ENCODE data around the gene MEI1. TPM values are rescaled to one million over a fixed set of nuclear protein-coding genes. Genes with fewer than 3 reads are reported as not detected.

Gene MEI1
- total RNA-seq, 1 experiment from 2014 or later: 0.35 TPM

DNA sequence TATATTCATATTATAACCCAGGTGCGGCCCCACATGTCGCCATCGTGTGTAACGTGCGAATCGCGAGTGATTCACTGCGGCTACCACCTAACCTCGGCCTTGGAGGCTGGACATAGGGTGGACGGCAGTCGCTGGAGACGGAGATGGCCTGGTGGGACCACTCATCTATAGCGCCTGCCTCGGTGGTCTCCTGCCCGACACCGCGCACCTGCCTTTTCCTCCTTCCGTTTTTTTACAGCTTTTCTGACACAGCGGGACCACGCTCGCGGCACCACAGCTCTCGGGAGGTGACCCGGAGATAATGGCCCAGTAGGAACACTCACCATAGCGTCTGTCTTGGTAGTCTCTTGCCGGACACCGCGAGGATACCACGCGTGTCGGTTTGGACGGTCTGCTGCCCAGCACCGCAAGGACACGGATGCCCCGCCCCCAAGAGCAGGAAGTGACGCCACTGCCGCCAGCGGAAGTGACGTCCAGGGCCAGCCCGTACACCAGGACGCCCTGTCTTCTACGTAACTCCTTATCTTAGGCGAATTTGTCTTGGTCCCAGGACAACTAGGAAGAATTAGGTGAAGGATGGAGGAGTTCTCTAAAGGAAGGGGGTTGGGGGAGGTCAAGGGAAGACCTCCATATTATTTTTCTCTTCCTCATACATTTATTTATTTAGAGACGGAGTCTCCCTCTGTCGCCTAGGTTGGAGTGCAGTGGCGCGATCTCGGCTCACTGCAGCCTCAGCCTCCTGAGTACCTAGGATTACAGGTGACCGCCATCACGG, 17.1 kb upstream of the MEI1 start (continued):
- peak; percentile 94 for TF ChIP-seq CREM (CRISPR knock-in tag; IDR thresholded peaks at IDR 0.05)
- TF ChIP-seq, protein P1, sequence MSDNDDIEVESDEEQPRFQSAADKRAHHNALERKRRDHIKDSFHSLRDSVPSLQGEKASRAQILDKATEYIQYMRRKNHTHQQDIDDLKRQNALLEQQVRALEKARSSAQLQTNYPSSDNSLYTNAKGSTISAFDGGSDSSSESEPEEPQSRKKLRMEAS (CRISPR knock-in tag; IDR thresholded peaks at IDR 0.05): peak; percentile 60
- peak; percentile 35; the same call in 1 of the 2 replicates for TF ChIP-seq NFE2L1 (CRISPR knock-in tag; IDR thresholded peaks at IDR 0.05)

DNA sequence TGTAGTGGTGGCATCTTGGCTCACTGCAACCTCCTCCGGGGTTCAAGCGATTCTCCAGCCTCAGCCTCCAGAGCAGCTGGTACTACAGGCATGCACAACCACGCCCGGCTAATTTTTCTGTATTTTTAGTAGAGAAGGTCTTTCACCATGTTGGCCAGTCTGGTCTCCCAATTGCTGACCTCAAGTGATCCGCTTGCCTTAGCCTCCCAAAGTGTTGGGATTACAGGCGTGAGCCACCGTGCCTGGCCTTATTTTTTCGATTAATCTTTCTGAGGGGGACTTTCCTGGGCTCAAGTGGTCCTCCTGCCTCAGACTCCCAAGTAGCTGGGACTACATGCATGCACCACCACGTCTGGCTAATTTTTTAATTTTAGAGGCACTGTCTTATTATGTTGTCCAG, 16.3 kb upstream of the MEI1 start:
- no peak for DNase-seq (ENCODE audit: low spot score)
- Mint-ChIP-seq H3K27me3 (ENCODE audit: low read depth) (no peaks in the 10 kb centered on the region), H3K36me3 (peaks cover 24% of the 10 kb centered on the region), H3K9me3 (no peaks in the 10 kb centered on the region), H3K27ac (peak overlapping the region; percentile 98), H3K4me3 (peak overlapping the region; percentile 98), H3K4me1 (peaks cover 10% of the 10 kb centered on the region)
- POLR2A ChIA-PET: no interaction called here
- CTCF ChIA-PET: interaction anchor here (1.2 kb wide), 1 partner anchor 14 kb away, joined by 5 read pairs; no protein-coding TSS in a partner anchor
- no peak for TF ChIP-seq ATF1 (CRISPR knock-in tag; IDR thresholded peaks at IDR 0.05)
- TF ChIP-seq ZNF263 (CRISPR knock-in tag; IDR thresholded peaks at IDR 0.05; ENCODE audit: low read depth): no peak
- TF ChIP-seq, protein P2, sequence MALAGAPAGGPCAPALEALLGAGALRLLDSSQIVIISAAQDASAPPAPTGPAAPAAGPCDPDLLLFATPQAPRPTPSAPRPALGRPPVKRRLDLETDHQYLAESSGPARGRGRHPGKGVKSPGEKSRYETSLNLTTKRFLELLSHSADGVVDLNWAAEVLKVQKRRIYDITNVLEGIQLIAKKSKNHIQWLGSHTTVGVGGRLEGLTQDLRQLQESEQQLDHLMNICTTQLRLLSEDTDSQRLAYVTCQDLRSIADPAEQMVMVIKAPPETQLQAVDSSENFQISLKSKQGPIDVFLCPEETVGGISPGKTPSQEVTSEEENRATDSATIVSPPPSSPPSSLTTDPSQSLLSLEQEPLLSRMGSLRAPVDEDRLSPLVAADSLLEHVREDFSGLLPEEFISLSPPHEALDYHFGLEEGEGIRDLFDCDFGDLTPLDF (CRISPR knock-in tag; IDR thresholded peaks at IDR 0.05): no peak
- TF ChIP-seq, protein P3, sequence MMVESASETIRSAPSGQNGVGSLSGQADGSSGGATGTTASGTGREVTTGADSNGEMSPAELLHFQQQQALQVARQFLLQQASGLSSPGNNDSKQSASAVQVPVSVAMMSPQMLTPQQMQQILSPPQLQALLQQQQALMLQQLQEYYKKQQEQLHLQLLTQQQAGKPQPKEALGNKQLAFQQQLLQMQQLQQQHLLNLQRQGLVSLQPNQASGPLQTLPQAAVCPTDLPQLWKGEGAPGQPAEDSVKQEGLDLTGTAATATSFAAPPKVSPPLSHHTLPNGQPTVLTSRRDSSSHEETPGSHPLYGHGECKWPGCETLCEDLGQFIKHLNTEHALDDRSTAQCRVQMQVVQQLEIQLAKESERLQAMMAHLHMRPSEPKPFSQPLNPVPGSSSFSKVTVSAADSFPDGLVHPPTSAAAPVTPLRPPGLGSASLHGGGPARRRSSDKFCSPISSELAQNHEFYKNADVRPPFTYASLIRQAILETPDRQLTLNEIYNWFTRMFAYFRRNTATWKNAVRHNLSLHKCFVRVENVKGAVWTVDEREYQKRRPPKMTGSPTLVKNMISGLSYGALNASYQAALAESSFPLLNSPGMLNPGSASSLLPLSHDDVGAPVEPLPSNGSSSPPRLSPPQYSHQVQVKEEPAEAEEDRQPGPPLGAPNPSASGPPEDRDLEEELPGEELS (CRISPR knock-in tag; IDR thresholded peaks at IDR 0.05): no peak
- no peak for TF ChIP-seq CBFB (CRISPR knock-in tag; IDR thresholded peaks at IDR 0.05; ENCODE audit: low read depth)
- TF ChIP-seq CREM (CRISPR knock-in tag; IDR thresholded peaks at IDR 0.05): no peak
- TF ChIP-seq TEAD4 (CRISPR knock-in tag; IDR thresholded peaks at IDR 0.05): no peak
- no peak for TF ChIP-seq GTF2I (CRISPR knock-in tag; conservative IDR thresholded peaks at IDR 0.05)
- TF ChIP-seq, protein P4, sequence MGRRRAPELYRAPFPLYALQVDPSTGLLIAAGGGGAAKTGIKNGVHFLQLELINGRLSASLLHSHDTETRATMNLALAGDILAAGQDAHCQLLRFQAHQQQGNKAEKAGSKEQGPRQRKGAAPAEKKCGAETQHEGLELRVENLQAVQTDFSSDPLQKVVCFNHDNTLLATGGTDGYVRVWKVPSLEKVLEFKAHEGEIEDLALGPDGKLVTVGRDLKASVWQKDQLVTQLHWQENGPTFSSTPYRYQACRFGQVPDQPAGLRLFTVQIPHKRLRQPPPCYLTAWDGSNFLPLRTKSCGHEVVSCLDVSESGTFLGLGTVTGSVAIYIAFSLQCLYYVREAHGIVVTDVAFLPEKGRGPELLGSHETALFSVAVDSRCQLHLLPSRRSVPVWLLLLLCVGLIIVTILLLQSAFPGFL (CRISPR knock-in tag; IDR thresholded peaks at IDR 0.05; ENCODE audit: borderline replicate concordance): no peak
- TF ChIP-seq, protein P5, sequence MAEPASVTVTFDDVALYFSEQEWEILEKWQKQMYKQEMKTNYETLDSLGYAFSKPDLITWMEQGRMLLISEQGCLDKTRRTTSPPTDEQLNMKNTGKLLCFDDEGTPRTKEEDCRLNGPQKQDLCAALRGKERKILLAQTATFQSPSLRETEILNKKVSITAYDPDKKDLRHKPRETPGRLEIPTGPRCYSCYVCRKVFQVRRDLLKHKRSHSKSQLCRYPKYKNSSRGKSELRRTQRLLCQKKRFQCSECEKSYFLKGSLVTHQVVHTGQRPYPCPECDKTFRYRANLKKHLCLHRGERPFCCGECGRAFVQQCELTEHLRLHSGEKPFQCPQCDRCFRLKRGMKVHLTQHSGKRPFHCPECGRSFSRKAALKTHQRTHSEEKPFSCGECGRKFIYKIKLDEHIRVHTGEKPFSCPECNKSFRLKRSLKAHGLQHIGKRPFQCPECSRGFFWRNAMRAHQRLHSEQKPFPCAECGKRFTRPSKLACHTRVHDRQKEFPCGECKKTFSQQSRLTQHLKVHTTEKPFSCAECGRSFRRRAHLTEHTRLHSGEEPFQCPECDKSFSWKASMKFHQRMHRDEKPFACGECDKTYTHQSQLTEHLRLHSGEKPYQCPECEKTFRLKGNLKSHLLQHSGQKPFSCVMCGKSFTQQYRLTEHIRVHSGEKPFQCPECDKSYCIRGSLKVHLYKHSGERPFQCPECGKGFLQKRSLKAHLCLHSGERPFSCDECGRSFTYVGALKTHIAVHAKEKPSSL (CRISPR knock-in tag; conservative IDR thresholded peaks at IDR 0.05): no peak
- TF ChIP-seq CREB1 (CRISPR knock-in tag; IDR thresholded peaks at IDR 0.05): no peak
- TF ChIP-seq, protein P6, sequence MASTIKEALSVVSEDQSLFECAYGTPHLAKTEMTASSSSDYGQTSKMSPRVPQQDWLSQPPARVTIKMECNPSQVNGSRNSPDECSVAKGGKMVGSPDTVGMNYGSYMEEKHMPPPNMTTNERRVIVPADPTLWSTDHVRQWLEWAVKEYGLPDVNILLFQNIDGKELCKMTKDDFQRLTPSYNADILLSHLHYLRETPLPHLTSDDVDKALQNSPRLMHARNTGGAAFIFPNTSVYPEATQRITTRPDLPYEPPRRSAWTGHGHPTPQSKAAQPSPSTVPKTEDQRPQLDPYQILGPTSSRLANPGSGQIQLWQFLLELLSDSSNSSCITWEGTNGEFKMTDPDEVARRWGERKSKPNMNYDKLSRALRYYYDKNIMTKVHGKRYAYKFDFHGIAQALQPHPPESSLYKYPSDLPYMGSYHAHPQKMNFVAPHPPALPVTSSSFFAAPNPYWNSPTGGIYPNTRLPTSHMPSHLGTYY (CRISPR knock-in tag; IDR thresholded peaks at IDR 0.05): no peak
- TF ChIP-seq, protein P7, sequence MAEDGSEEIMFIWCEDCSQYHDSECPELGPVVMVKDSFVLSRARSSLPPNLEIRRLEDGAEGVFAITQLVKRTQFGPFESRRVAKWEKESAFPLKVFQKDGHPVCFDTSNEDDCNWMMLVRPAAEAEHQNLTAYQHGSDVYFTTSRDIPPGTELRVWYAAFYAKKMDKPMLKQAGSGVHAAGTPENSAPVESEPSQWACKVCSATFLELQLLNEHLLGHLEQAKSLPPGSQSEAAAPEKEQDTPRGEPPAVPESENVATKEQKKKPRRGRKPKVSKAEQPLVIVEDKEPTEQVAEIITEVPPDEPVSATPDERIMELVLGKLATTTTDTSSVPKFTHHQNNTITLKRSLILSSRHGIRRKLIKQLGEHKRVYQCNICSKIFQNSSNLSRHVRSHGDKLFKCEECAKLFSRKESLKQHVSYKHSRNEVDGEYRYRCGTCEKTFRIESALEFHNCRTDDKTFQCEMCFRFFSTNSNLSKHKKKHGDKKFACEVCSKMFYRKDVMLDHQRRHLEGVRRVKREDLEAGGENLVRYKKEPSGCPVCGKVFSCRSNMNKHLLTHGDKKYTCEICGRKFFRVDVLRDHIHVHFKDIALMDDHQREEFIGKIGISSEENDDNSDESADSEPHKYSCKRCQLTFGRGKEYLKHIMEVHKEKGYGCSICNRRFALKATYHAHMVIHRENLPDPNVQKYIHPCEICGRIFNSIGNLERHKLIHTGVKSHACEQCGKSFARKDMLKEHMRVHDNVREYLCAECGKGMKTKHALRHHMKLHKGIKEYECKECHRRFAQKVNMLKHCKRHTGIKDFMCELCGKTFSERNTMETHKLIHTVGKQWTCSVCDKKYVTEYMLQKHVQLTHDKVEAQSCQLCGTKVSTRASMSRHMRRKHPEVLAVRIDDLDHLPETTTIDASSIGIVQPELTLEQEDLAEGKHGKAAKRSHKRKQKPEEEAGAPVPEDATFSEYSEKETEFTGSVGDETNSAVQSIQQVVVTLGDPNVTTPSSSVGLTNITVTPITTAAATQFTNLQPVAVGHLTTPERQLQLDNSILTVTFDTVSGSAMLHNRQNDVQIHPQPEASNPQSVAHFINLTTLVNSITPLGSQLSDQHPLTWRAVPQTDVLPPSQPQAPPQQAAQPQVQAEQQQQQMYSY (CRISPR knock-in tag; IDR thresholded peaks at IDR 0.05): no peak
- TF ChIP-seq ZNF416 (CRISPR knock-in tag; IDR thresholded peaks at IDR 0.05): no peak
- no peak for ATAC-seq

Data from WTC11 (cell line).